Fibroblast of mammary gland (primary cell): ENCODE results near the gene CCDC50.

Experiments used
- DNase-seq: peaks from one replicate; pipeline ENCODE4 v3.0.0-alpha.2; 2010; ENCODE audit warnings: low read depth
- H3K4me3 ChIP-seq: 2 replicates; pipeline ENCODE4 v1.5.1; 2011; ENCODE audit warnings: low read depth, mild to moderate bottlenecking, low read length, moderate library complexity; ENCODE audit not compliant: control insufficient read depth
- CTCF ChIP-seq: conservative IDR thresholded peaks from 2 replicates; pipeline ENCODE4 v1.5.1; 2011; ENCODE audit warnings: low read depth, low read length, inconsistent platforms; ENCODE audit not compliant: control insufficient read depth, insufficient read depth

CCDC50 gene

GRCh38 chr3:191434024-191434423, 104.8 kb downstream of the CCDC50 start:
- H3K4me3 ChIP-seq: no peak overlapping the region
- no peak for TF ChIP-seq CTCF
- no peak for DNase-seq

- H3K4me3 ChIP-seq: no peak overlapping the region
- no peak for TF ChIP-seq CTCF
- DNase-seq: no peak
Measured at GRCh38 chr3:191435981-191436380, 106.8 kb downstream of the CCDC50 start.

GRCh38 chr3:191438150-191438814, 109.1 kb downstream of the CCDC50 start:
- DNase-seq: no peak
- no peak for TF ChIP-seq CTCF
- H3K4me3 ChIP-seq: no peak overlapping the region

- TF ChIP-seq CTCF: no peak
- H3K4me3 ChIP-seq: no peak overlapping the region
- no peak for DNase-seq
Measured at GRCh38 chr3:191440532-191440931, 111.3 kb downstream of the CCDC50 start.

- no peak overlapping the region for H3K4me3 ChIP-seq
- TF ChIP-seq CTCF: no peak
- DNase-seq: no peak
Measured at GRCh38 chr3:191441687-191442086, 112.5 kb downstream of the CCDC50 start.

- no peak overlapping the region for H3K4me3 ChIP-seq
- no peak for DNase-seq
- TF ChIP-seq CTCF: no peak
Measured at GRCh38 chr3:191444569-191444968, 115.4 kb downstream of the CCDC50 start.
